Body of pancreas (tissue), 4 donors: ENCODE measurements around the gene USP16.

ENCODE experiments used
- POLR2A ChIP-seq, 3 donors: fragments of 450-650 bp; IDR thresholded peaks; one replicate each; pipeline ENCODE4 v1.6.1; 2016; ENCODE audit warnings: antibody characterized with exemption in 3 of 3, mild to moderate bottlenecking in 2 of 3
- TF ChIP-seq, protein P1 (sequence below), 7 experiments: fragments of 450-650 bp in 4 of 7; fragments of 200-600 bp in 3 of 7; sonication (generic) in 3 of 7; IDR thresholded peaks; one replicate each; pipeline ENCODE4 v1.5.1; 2016 to 2019; ENCODE audit warnings: antibody characterized with exemption in 7 of 7

DNA sequence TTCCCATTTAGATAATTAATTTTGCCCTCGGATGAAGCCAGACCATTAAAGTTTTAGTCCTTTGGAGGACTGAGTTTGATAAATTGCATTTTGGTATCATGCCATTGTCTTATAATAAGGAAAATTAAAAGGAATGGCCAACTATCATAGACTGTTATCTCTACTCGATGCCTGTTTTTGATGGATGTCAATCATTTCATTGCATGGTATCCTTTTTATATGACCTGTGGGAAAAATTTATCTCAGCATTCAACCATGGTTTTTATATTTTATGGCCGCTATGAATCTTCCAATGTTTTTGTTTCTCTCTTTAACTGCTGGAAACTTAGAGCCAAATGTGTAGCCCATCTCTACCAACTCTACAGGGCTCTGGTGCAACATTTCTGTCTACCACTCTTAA, 58.8 kb downstream of the USP16 start:
- TF ChIP-seq, protein P1, sequence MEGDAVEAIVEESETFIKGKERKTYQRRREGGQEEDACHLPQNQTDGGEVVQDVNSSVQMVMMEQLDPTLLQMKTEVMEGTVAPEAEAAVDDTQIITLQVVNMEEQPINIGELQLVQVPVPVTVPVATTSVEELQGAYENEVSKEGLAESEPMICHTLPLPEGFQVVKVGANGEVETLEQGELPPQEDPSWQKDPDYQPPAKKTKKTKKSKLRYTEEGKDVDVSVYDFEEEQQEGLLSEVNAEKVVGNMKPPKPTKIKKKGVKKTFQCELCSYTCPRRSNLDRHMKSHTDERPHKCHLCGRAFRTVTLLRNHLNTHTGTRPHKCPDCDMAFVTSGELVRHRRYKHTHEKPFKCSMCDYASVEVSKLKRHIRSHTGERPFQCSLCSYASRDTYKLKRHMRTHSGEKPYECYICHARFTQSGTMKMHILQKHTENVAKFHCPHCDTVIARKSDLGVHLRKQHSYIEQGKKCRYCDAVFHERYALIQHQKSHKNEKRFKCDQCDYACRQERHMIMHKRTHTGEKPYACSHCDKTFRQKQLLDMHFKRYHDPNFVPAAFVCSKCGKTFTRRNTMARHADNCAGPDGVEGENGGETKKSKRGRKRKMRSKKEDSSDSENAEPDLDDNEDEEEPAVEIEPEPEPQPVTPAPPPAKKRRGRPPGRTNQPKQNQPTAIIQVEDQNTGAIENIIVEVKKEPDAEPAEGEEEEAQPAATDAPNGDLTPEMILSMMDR (IDR thresholded peaks at IDR 0.05) = no peak
- no peak for TF ChIP-seq POLR2A (IDR thresholded peaks at IDR 0.05)
